GM19328 (cell line): ENCODE results near the gene ATIC.

Experiments
- ATAC-seq: cut with Tn5 transposase; IDR thresholded peaks from one replicate; pipeline ENCODE4 v1.9.1; 2021; ENCODE audit warnings: mild to moderate bottlenecking, moderate library complexity; ENCODE audit not compliant: unreplicated experiment

ATIC gene

DNA sequence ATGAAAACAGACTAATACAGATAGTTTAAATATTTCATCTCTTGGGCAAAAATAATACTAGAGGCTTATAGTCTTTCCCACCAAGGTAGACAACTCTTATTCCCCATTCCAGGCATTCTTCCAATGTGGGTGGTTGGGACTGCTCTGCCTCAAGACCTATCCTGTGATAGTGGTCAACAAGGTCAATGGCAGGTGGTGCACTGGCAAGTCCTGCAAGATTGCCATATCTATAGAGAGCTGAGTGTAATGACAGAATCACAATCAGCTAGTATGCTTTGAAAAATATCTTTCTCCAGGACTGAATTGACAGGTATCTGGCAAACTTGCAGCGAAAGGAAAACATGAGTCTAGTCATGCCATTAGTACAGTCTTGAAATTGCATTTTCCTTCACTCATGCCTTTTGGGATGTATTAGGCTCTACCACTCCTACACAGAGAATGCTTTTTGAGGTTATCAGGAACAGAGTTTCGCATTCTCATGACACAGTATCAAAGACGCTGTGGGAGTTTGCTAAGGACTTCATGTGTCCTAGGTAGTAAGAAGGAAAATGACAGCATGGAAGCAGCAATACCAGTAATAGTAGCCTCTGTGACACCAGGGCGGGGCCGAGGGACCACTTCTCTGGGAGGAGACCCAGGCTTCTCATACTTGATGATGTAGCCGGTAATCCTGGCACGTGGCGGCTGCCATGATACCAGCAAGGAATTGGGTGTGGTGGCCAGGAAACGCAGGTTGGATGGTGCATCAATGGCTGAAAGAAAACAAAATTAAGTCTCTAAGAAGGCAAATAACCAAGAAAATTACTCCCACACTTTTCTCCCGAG lies 63.0 kb downstream of the ATIC start:
- no peak for ATAC-seq

DNA sequence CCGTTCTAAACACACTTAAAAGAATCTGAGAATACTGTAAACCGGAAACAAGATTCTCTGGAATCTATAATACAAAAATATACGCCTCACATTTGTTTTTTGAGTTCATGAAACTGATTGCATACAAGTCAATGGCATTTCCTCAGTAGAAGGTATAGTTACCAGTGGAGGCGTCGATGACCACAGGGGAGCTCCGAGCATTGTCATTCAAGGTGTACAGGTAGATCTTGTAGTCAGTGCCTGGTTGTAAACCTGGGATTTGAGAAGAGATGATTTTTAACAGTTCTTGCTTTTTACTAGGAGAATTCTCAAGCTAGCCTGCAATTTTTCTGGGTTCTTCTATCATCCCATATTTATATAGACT lies 63.6 kb downstream of the ATIC start:
- no peak for ATAC-seq

DNA sequence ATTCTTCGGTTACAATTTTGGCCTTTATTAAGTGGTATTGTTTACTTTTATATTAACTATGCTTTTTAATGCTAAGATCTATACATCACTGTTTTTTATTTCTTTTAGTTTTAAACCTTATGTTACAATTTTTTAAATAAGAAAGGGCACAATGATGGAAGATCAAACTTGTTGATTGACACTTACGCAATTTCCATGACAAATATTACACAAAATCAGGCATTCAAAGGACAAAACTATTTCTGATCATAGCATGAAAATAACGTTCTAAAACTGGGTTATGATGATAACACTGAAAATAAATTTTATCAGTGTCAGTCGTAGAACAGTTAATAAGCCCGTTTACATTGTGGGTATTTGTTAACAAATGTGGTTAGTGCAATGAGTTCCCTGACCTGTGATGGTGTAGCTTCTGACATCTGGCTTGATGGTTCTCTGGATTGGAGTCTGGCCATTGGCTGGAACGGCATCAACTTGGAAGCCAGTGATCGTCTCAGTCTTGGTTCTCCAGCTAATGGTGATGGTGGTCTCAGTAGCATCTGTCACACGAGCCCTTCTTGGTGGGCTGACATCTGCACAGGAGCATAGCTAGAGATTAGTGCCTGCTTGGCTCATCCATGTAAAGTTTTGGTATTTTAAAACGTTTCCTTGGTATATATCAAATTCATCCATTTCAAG lies 64.4 kb downstream of the ATIC start:
- ATAC-seq: no peak

DNA sequence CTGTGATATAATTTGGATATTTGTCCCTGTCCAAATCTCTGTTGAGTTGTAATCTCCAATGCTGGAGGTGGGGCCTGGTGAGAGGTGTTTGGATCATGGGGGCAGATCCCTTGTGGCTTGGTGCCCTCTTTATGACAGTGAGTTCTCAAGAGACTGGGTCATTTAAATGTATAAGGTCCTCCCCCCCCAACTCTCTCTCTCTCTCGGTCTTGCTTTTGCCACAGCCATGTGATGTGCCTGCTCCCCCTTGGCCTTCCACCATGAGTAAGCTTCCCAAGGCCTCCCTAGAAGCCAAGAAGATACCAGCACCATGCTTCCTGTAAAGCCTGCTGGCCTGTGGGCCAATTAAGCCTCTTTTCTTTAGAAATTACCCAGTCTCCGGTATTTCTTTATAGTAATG lies 65.4 kb downstream of the ATIC start:
- ATAC-seq: no peak

DNA sequence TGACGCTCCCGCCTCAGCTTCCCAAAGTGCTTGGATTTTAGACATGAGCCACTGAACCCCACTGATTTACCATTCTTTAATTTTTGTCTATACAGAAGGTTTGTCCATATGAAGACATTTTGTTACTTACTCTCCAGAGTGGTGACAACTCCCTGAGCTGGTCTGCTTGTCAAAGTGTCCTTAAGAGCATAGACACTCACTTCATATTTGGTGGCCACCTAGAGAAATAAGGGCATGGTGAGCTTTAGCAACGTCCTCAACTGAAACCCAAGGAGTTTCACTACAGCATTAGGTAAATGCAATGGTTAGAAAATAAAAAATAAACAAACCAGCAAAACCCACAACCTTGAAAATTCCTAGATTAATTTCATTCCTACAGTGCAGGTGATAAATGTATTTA lies 66.2 kb downstream of the ATIC start:
- ATAC-seq: no peak

DNA sequence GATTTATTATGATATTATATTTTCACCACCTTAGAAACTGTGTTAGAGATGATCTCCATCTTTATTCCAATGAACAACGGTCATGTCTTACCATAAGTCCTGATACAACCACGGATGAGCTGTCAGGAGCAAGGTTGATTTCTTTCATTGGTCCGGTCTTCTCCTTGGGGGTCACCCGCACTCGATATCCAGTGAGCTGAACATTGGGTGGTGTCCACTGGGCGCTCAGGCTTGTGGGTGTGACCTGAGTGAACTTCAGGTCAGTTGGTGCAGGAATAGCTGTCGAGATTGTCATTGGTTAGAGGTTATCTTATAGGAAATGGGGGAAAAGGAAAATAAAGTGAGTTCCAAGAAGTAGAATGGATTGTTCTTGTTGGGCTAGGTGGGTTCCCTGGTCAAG lies 67.2 kb downstream of the ATIC start:
- ATAC-seq: no peak

DNA sequence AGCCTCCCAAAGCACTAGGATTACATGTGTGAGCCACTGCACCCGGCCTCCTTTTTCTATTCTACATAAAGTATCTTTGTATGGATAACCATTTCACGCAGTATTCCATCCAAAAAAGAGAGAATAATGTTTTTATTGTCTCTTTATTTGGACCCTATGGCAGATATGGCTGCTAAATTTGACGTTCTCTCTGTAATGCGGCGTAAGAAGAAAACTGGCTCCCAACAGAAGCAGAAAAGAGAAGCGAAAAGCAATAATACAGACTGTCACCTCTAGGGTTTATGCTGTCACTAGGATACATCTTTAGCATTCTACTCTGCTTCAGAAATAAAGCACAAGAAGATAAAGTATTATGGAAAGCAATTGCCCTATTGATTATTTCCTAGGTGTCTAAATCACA lies 68.1 kb downstream of the ATIC start:
- ATAC-seq: no peak

DNA sequence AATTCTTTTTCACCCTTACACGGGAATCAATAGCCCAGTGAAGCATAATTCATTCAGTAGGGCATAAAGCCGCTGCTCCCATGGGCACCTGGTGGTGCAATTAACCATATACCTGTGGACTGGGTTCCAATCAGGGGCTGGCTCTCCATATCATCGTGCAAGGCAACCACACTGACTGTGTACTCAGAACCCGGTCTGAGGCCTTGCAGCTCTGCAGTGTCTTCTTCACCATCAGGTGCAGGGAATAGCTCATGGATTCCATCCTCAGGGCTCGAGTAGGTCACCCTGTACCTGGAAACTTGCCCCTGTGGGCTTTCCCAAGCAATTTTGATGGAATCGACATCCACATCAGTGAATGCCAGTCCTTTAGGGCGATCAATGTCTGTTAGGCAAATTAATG lies 68.8 kb downstream of the ATIC start:
- ATAC-seq: no peak

DNA sequence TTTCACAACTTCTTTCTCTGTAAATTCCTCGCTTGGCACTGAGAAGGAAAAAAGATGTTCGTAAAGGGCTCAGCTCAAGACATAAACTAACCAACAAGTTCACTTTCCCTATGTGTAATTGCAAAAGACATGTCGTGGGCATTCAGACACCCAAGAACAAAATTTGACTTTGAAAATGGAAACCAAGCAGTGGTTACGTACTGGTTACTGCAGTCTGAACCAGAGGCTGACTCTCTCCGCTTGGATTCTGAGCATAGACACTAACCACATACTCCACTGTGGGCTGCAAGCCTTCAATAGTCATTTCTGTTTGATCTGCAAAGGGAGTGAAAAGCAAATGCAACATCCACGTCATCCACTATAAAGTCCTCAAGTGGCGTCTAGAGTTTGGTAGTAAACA lies 70.2 kb downstream of the ATIC start:
- no peak for ATAC-seq

DNA sequence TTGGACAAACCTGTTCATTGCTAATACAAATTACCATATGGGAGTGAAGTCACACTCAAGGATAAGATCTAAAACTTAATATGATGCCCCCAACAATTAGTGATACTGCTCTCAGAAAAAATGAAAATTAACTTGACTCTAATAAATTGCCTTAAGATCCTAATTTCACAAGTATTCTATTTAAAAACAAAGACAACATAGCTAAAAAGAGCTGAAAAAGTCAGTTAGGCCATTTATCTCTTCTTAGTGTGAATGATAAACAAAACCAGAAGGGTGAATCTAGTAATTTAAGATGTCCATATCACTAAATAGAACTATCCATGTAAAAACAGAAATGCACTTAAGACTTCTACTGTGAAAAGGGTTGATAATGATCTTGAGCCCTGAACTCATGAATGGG lies 70.6 kb downstream of the ATIC start:
- no peak for ATAC-seq

DNA sequence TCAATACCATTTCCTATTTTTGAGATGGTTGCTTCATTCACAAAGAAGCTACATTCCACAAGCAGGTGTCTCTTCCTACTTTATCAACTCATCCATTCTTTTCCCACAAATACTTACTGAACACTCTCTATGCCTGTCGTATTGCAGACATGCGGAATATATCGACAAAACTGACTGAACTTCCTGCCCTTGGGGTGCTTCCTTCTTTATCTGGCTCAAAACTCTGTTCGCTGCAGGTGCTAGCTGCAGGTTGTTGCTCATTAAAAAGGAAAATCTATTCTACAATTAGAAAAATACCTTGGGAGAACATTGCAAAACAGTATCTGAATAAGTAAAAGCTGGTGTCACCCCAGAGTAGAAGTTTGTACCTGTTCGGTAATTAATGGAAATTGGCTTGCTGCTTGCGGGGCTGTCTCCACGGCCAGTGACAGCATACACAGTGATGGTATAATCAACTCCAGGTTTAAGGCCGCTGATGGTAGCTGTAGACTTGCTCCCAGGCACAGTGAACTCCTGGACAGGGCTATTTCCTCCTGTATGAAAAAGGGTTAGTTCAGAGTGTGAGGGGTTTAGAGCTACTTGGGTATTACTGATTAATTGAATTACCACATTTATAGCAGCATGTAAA lies 71.9 kb downstream of the ATIC start:
- no peak for ATAC-seq

DNA sequence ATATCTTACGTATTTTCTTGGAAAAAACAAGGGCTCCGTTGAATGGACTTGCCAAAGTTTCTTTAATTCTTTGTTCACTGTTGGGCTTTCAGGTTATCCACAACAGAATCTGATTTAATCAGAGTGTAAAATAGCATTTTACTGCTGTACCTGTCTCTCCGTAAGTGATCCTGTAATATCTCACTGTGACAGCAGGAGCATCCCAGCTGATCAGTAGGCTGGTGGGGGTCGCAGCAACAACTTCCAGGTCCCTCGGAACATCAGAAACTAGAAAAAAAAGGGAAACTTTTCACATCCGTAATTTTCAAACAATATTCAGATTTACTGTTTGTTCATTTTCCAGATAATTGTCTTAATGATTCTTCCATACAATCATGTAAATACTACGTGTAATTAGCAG lies 72.9 kb downstream of the ATIC start:
- no peak for ATAC-seq

DNA sequence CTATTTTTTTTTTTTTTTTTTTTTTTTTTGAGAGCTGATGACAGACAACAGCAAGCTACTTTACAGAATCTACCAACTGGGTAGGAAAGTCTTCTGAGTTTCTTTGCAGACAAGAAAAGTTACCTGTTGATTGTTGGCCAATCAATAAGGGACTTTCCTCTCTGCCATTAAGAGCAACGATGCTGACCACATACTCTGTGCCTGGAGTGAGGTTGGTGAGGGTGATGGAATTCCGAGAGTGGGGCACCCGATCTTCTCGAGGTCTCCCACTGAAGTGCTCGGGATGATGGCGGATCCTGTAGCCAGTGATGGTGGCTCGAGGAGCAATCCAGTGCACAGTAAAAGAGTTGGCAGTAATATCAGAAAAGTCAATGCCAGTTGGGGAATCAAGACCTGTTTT lies 74.7 kb downstream of the ATIC start:
- no peak for ATAC-seq

DNA sequence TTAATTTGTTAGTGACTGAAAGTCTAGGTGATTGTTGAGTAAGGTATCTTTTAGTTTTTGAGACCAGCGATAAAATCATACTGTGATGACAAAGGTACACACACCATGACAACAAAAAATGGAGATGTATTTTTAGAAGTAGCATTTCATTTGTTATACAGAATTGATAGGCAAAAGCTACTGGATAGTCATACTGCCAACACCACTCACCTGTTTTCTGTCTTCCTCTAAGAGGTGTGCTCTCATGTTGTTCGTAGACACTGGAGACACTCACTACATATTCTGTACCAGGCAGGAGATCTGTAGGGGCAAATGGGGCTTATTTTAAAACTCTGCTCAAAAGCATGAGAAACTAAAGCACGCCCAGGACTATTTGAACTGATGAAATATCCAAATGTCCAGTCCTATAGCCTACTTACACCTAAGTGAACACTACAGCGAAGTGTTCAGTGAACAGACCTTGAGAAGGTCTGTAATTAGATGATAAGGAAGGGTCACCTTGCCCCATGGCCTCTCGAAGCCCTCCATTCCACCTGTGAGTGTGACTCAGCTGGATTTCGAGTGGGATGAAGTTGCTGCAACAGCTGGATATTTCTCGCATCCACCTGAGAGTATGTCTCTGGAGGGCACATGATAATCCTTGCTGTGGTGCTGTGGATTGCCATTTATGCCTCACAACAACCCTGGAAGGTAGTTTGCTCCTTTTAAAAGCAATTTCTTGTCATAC lies 76.3 kb downstream of the ATIC start:
- ATAC-seq: no peak

DNA sequence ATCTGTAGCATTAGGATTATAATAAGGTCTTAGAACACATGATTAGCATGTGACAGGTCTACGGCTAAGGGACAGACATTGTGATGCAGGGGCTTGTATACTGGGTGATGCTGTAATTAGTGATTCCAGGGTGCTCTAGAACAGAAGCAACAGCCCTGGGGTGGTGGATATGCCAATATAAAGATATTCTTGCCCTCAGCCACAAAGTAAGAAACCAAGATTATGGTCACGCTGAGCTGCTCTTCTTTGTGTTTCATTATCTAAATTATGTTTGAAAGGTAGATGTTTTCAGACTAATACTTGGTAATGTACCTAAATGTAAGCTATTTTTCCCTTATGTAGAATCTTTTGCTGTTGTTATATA lies 78.7 kb downstream of the ATIC start:
- ATAC-seq: no peak

DNA sequence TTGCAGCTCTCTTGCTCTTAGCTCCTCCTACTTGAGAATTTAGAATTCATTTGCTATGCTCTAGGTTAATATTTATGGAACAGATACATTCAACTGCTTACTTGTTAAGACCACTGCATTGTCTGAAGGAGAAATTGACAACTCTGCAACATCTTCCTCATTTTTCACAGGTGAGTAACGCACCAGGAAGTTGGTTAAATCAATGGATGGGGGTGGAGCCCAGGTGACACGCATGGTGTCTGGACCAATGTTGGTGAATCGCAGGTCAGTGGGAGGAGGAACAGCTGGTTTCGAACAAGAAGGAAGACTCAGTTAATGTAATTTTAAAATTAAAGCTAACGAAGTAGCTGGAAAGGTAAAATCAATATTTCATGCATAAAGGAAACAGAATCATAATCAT lies 79.7 kb downstream of the ATIC start:
- ATAC-seq: no peak

DNA sequence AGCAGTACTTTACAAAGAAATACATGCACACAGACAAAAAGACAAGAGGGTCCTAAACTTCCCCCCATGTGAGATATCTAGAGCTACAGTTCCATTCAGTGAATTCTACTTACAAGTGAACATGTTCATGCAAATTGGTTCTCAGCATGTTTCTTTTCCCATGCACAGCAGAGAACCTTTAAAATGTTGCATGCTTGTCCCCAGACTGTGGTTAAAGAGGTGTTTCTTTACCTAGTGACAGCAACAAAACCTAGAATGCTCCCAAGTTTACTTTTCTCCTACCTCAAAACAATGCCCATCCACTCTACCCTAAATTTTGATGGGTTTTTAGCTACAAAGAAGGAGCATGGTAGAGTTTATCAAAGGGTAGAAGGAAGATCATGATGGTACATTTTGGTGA lies 80.3 kb downstream of the ATIC start:
- no peak for ATAC-seq

DNA sequence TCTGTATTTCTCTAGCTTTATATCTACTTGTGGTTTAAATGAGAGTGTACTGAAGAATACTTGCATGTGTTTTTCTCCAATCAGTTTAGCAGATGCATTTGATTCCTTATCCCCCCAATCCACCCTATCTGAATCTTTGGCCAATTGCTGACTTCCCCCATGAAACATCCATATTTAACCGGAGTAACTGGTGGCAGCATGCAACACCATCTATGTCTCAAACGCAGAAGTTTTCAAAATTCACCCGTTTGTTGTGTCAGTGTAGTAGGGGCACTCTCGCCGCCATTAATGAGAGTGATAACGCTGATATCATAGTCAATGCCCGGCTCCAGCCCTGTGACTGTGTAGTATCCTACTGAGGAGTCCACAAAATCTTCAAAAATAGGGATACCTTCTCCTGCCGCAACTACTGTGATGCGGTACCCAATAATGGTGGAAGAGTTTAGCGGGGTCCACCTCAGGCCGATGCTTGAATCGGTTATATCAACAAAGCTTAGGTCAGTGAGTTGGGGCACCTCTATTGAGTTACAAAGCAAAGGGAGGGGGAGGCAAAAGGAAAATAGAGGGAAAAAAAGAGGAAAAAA lies 80.9 kb downstream of the ATIC start:
- ATAC-seq: no peak

DNA sequence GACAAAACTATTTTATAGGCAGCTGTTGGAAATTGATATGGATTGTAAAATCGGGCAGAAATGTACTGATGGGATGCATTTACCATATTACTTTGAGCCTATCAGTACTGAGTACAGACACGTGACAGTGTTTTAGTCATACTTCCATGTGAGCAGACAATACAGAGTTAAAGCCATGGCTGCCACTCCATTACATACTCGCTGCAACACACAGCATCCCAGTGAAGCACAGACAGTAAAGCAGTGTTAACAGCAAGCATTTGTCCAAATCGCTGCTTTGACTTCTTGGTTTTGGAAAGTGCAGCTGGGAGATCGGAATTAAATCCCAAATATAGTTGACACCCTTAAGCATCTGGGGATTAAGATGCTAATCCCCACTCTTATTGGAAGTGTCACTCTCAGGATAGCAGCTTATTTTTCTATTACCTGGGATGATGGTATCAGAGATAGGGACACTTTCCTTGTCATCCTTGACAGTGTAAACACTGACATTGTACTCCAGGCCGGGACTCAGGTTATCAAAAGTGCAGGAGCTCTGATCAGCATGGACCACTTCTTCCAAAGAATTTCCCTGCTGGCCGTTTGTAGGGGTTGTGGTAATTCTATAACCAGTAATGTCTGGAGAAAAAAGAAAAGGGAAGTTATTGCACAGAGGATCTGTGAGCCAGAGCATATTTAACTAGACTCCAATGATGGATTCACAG lies 82.4 kb downstream of the ATIC start:
- no peak for ATAC-seq

DNA sequence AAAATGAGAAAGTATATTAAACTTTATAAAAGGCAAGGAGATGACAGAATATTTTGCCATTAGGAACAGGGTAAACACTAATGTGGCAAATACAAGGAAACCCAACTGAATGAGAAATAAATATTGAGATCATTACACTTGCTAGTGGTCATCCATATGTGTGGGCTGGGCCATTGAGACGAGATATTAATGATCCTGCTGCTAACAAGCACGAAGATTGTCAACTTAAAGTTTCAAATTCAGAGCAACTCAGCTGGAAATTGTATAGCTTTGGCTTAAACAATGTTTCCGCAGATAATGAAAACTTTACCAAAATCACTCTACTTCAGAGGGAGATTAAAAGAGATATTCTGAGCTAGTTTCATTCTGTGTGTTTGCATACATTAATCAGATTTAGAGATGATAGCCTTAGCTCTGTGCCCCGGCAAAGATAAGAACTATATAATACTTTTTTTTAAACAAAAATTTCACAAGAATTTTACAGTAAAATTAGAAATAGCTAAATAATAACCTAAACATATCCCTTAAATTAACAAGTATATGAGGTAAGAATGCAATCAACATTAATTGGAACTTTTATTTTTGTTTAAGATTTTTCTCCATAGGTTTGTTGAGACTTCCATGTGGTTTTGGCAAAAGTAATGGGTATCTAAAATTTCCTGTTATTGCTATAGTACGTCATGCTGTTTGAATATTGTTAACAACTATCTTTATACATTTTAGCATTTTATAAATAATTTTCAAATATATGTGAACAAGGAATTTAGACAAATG lies 84.0 kb downstream of the ATIC start:
- no peak for ATAC-seq
